Gastrocnemius medialis (tissue), 4 donors: Measurements from ENCODE around the gene MEDAG.

Source experiments
- POLR2A ChIP-seq, 2 donors: fragments of 450-650 bp; IDR thresholded peaks; one replicate each; pipeline ENCODE4 v1.6.1; 2017; ENCODE audit warnings: antibody characterized with exemption in 2 of 2, mild to moderate bottlenecking in 2 of 2, moderate library complexity in 2 of 2
- TF ChIP-seq, protein P1 (sequence below), 5 experiments: fragments of 450-650 bp in 3 of 5; fragments of 200-600 bp in 2 of 5; sonication (generic) in 2 of 5; IDR thresholded peaks in 4 of 5; conservative IDR thresholded peaks in 1 of 5; 1 replicate in 4 of 5; 2 replicates in 1 of 5; pipeline ENCODE4 v1.5.1; 2016 to 2019; ENCODE audit warnings: antibody characterized with exemption in 5 of 5, mild to moderate bottlenecking in 3 of 5, moderate library complexity in 3 of 5

DNA sequence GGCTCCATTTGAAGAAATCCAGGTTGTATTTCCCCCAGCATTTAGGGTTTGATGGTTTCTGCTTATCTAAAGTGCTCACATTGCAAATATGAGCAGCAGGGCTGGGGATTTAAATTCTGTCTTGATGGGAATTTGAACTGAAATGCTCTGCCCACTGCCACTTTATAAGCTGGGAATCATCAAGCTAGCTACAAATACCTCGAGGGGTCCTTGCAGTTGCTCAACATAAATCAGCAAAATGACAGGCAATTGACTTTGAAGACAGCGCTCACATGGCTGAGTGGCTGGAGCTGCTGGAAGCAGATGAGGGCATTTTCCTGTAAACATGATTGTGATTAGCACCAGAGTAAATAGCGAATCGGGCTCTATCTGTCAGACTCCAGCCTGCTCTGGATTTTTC lies 39.4 kb upstream of the MEDAG start:
- TF ChIP-seq, protein P1, sequence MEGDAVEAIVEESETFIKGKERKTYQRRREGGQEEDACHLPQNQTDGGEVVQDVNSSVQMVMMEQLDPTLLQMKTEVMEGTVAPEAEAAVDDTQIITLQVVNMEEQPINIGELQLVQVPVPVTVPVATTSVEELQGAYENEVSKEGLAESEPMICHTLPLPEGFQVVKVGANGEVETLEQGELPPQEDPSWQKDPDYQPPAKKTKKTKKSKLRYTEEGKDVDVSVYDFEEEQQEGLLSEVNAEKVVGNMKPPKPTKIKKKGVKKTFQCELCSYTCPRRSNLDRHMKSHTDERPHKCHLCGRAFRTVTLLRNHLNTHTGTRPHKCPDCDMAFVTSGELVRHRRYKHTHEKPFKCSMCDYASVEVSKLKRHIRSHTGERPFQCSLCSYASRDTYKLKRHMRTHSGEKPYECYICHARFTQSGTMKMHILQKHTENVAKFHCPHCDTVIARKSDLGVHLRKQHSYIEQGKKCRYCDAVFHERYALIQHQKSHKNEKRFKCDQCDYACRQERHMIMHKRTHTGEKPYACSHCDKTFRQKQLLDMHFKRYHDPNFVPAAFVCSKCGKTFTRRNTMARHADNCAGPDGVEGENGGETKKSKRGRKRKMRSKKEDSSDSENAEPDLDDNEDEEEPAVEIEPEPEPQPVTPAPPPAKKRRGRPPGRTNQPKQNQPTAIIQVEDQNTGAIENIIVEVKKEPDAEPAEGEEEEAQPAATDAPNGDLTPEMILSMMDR (IDR thresholded peaks at IDR 0.05 in 4 of 5, conservative IDR thresholded peaks at IDR 0.05 in 1 of 5) = no peak
- TF ChIP-seq POLR2A (IDR thresholded peaks at IDR 0.05) = no peak
